Astrocyte (in vitro differentiated cells and primary cell): ENCODE results near the gene MAP3K20.

Experiments
- CTCF ChIP-seq: IDR thresholded peaks from 2 replicates; pipeline ENCODE4 v1.5.1; 2011; ENCODE audit warnings: low read depth, mild to moderate bottlenecking, inconsistent platforms, low read length, moderate library complexity; ENCODE audit not compliant: insufficient read depth
- EZH2 ChIP-seq: IDR thresholded peaks from 2 replicates; pipeline ENCODE4 v1.6.1; 2012; ENCODE audit warnings: mild to moderate bottlenecking, low read length, inconsistent platforms; ENCODE audit not compliant: insufficient read depth

- TF ChIP-seq CTCF (no peak), EZH2 (no peak)
Measured at GRCh38 chr2:173164396-173164795, 88.8 kb downstream of the MAP3K20 start.
